Loucy (cell line): ENCODE results near the gene CLTCL1.

Experiments
- H2AFZ ChIP-seq: fragments of 200-600 bp; sonication (generic); 2 replicates; pipeline ENCODE4 v1.6.0; 2016; ENCODE audit warnings: antibody characterized with exemption, mild to moderate bottlenecking, low read length, moderate library complexity
- H3F3A ChIP-seq: fragments of 200-600 bp; 2 replicates; pipeline ENCODE4 v1.6.0; 2016; ENCODE audit warnings: antibody characterized with exemption, low read depth, mild to moderate bottlenecking
- H3K27me3 ChIP-seq: fragments of 200-600 bp; sonication (generic); 2 replicates; pipeline ENCODE4 v1.6.1; 2014; ENCODE audit warnings: low read length, mild to moderate bottlenecking; ENCODE audit not compliant: insufficient read depth, poor library complexity, severe bottlenecking
- H3K36me3 ChIP-seq: fragments of 200-600 bp; sonication (generic); 2 replicates; pipeline ENCODE4 v1.6.1; 2016; ENCODE audit warnings: low read length; ENCODE audit not compliant: insufficient read depth
- H3K4me1 ChIP-seq: fragments of 200-600 bp; sonication (generic); 2 replicates; pipeline ENCODE4 v1.5.1; 2014; ENCODE audit warnings: low read length, mild to moderate bottlenecking; ENCODE audit not compliant: insufficient read depth, poor library complexity, severe bottlenecking
- H3K4me2 ChIP-seq: fragments of 200-600 bp; sonication (generic); 2 replicates; pipeline ENCODE4 v1.6.0; 2014; ENCODE audit warnings: antibody characterized with exemption, low read length, low read depth, mild to moderate bottlenecking; ENCODE audit not compliant: poor library complexity, severe bottlenecking
- H3K4me3 ChIP-seq: fragments of 200-600 bp; sonication (generic); 2 replicates; pipeline ENCODE4 v1.5.1; 2014; ENCODE audit warnings: low read length, mild to moderate bottlenecking, mixed read lengths; ENCODE audit not compliant: poor library complexity, severe bottlenecking
- H3K79me2 ChIP-seq: fragments of 200-600 bp; sonication (generic); 2 replicates; pipeline ENCODE4 v1.6.1; 2014; ENCODE audit warnings: low read length; ENCODE audit not compliant: insufficient read depth
- H3K9ac ChIP-seq: fragments of 200-600 bp; sonication (generic); 2 replicates; pipeline ENCODE4 v1.6.0; 2014; ENCODE audit warnings: mild to moderate bottlenecking, low read depth, low read length, moderate library complexity; ENCODE audit not compliant: poor library complexity, severe bottlenecking
- H3K9me2 ChIP-seq: fragments of 200-600 bp; sonication (generic); replicated peaks from 2 replicates; pipeline ENCODE4 v1.6.1; 2016; ENCODE audit warnings: low read depth, low read length, mixed read lengths
- H3K9me3 ChIP-seq: fragments of 200-600 bp; sonication (generic); 2 replicates; pipeline ENCODE4 v1.6.1; 2014; ENCODE audit warnings: mild to moderate bottlenecking, antibody characterized with exemption, low read length, low read depth; ENCODE audit not compliant: insufficient read depth
- H4K20me1 ChIP-seq: fragments of 200-600 bp; sonication (generic); 2 replicates; pipeline ENCODE4 v1.6.0; 2014; ENCODE audit warnings: antibody characterized with exemption, low read length, mild to moderate bottlenecking; ENCODE audit not compliant: insufficient read depth, poor library complexity, severe bottlenecking
- EZH2phosphoT487 ChIP-seq: fragments of 200-600 bp; IDR thresholded peaks from 2 replicates; pipeline ENCODE4 v1.6.1; 2018; ENCODE audit warnings: antibody characterized with exemption, mild to moderate bottlenecking, moderate library complexity, borderline replicate concordance
- TF ChIP-seq, protein P1 (sequence below): fragments of 200-600 bp; sonication (generic); conservative IDR thresholded peaks from 2 replicates; pipeline ENCODE4 v1.5.1; 2014; ENCODE audit warnings: mild to moderate bottlenecking, antibody characterized with exemption, low read length

CLTCL1 gene

DNA sequence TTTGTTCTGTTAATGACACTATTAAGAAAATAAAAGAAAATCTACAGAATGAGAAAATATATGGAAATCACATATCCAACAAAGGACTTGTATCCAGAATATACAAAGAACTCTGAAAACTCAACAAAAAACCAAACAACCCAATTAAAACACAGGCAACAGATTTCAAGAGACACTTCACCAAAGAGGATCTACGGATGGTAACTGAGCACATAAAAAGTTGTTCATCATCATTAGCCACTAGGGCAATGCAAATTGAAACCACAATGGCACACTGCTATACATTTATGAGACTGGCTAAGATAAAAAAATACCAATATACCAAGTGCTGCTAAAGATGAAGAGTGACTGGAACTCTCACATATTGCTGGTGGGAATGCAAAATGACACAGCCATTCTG, 78.5 kb downstream of the CLTCL1 start:
- no peaks in the 10 kb centered on the region for H3K27me3 ChIP-seq
- no peaks in the 10 kb centered on the region for H3K9me2 ChIP-seq
- TF ChIP-seq, protein P1, sequence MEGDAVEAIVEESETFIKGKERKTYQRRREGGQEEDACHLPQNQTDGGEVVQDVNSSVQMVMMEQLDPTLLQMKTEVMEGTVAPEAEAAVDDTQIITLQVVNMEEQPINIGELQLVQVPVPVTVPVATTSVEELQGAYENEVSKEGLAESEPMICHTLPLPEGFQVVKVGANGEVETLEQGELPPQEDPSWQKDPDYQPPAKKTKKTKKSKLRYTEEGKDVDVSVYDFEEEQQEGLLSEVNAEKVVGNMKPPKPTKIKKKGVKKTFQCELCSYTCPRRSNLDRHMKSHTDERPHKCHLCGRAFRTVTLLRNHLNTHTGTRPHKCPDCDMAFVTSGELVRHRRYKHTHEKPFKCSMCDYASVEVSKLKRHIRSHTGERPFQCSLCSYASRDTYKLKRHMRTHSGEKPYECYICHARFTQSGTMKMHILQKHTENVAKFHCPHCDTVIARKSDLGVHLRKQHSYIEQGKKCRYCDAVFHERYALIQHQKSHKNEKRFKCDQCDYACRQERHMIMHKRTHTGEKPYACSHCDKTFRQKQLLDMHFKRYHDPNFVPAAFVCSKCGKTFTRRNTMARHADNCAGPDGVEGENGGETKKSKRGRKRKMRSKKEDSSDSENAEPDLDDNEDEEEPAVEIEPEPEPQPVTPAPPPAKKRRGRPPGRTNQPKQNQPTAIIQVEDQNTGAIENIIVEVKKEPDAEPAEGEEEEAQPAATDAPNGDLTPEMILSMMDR: no peak
- TF ChIP-seq EZH2phosphoT487: no peak
- no peaks in the 10 kb centered on the region for H3K36me3 ChIP-seq
- no peaks in the 10 kb centered on the region for H3F3A ChIP-seq
- H4K20me1 ChIP-seq: no peaks in the 10 kb centered on the region
- H3K4me2 ChIP-seq: no peak overlapping the region
- H3K9ac ChIP-seq: no peak overlapping the region
- no peak overlapping the region for H3K4me3 ChIP-seq
- H3K9me3 ChIP-seq: no peaks in the 10 kb centered on the region
- peaks cover 7% of the 10 kb centered on the region for H3K4me1 ChIP-seq
- no peaks in the 10 kb centered on the region for H3K79me2 ChIP-seq
- no peak overlapping the region for H2AFZ ChIP-seq

DNA sequence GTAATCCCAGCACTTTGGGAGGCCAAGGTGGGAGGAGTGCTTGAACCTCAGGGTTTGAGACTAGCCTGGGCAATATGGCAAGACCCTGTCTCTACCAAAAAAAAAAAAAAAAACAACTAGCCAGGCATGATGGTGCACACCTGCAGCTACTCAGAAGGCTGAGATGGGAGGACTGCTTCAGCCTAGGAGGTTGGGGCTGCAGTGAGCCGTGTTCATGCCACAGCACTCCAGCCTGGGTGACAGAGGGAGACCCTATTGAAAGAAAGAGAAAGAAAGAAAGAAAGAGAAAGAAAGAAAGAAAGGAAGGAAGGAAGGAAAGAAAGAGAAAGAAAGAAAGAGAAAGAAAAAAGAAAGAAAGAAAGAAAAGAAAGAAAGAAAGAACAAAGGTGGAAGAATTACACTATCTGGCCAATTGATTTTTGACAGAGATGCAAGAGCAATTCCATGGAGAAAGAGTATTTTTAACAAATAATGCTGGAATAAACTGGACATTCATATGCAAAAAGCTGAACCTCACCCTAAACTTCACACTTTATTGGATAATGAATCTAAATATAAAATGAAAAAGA, 79.1 kb downstream of the CLTCL1 start:
- H3F3A ChIP-seq: no peaks in the 10 kb centered on the region
- H3K79me2 ChIP-seq: no peaks in the 10 kb centered on the region
- TF ChIP-seq, protein P1: no peak
- no peak for TF ChIP-seq EZH2phosphoT487
- H3K9me3 ChIP-seq: no peaks in the 10 kb centered on the region
- no peak overlapping the region for H3K4me2 ChIP-seq
- H3K27me3 ChIP-seq: no peaks in the 10 kb centered on the region
- no peak overlapping the region for H2AFZ ChIP-seq
- no peak overlapping the region for H3K4me3 ChIP-seq
- H3K36me3 ChIP-seq: no peaks in the 10 kb centered on the region
- no peaks in the 10 kb centered on the region for H4K20me1 ChIP-seq
- H3K4me1 ChIP-seq: peaks cover 6% of the 10 kb centered on the region
- no peaks in the 10 kb centered on the region for H3K9me2 ChIP-seq
- no peak overlapping the region for H3K9ac ChIP-seq

DNA sequence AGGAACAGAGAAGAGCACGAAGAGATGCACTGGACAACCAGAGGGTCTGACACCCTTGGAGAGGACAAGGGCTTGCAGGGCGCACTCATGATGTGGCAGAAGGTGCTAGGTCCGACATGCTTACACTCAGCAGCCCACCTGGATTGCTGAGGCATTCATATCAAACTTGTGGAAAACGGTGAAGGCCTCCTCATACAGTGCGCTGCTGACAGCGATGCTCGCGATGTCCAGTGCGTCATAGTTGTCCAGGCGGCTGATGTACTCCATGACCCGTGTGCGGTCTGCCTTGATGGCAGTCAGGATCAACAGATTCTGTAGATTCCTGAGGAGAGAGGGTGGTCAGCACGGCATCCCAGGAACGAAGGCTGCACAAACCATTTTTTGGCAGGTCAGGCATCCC, 81.3 kb downstream of the CLTCL1 start:
- H2AFZ ChIP-seq: no peak overlapping the region
- H3F3A ChIP-seq: no peaks in the 10 kb centered on the region
- no peaks in the 10 kb centered on the region for H3K36me3 ChIP-seq
- H3K79me2 ChIP-seq: no peaks in the 10 kb centered on the region
- no peak overlapping the region for H3K4me3 ChIP-seq
- H3K9me2 ChIP-seq: no peaks in the 10 kb centered on the region
- H3K4me1 ChIP-seq: peaks cover 6% of the 10 kb centered on the region
- H3K27me3 ChIP-seq: no peaks in the 10 kb centered on the region
- H3K4me2 ChIP-seq: no peak overlapping the region
- no peaks in the 10 kb centered on the region for H4K20me1 ChIP-seq
- no peaks in the 10 kb centered on the region for H3K9me3 ChIP-seq
- H3K9ac ChIP-seq: no peak overlapping the region
- TF ChIP-seq, protein P1: no peak
- TF ChIP-seq EZH2phosphoT487: no peak
